HK-2 (cell line): ENCODE measurements around the gene STT3B.
A peak's percentile ranks its signal among the peaks of the same experiment; 100 is the strongest.
"Not testable (repeated sequence)": the region's sequence is repeated elsewhere in the genome, so short reads cannot be mapped to it uniquely, and the experiment has no call there.

Source experiments
- DNase-seq: peaks from one replicate; pipeline ENCODE4 v3.0.0-alpha.2; 2018; ENCODE audit not compliant: unreplicated experiment

Gene STT3B

GRCh38 chr3:31532587-31533168 lies at the start of gene STT3B:
STT3B (plus strand) TSS chr3:31532925; CDS start chr3:31532999, 74 bp downstream.
- peak; percentile 75 for DNase-seq

GRCh38 chr3:31483776-31484175 lies 48.9 kb upstream of the STT3B start:
- DNase-seq: no peak

GRCh38 chr3:31485196-31485595 lies 47.5 kb upstream of the STT3B start:
- DNase-seq: no peak

GRCh38 chr3:31486865-31487533 lies 45.7 kb upstream of the STT3B start:
- DNase-seq: no peak

GRCh38 chr3:31488475-31489017 lies 44.2 kb upstream of the STT3B start:
- no peak for DNase-seq

- no peak for DNase-seq
Observed at GRCh38 chr3:31490502-31490901, 42.2 kb upstream of the STT3B start.

- DNase-seq: no peak
Observed at GRCh38 chr3:31491660-31492059, 41.1 kb upstream of the STT3B start.

- no peak for DNase-seq
Observed at GRCh38 chr3:31493149-31493548, 39.6 kb upstream of the STT3B start.

GRCh38 chr3:31495971-31496665 lies 36.6 kb upstream of the STT3B start:
- no peak for DNase-seq

GRCh38 chr3:31498791-31499190 lies 33.9 kb upstream of the STT3B start:
- no peak for DNase-seq

GRCh38 chr3:31499281-31499680 lies 33.4 kb upstream of the STT3B start:
- DNase-seq: no peak

- DNase-seq: no peak
Observed at GRCh38 chr3:31502803-31503221, 29.9 kb upstream of the STT3B start.

- no peak for DNase-seq
Observed at GRCh38 chr3:31503456-31503855, 29.3 kb upstream of the STT3B start.

- DNase-seq: no peak
Observed at GRCh38 chr3:31504230-31504629, 28.5 kb upstream of the STT3B start.

- DNase-seq: no peak
Observed at GRCh38 chr3:31505371-31506048, 27.2 kb upstream of the STT3B start.

GRCh38 chr3:31506515-31506914 lies 26.2 kb upstream of the STT3B start:
- DNase-seq: not testable (repeated sequence)

GRCh38 chr3:31508452-31509146 lies 24.1 kb upstream of the STT3B start:
- no peak for DNase-seq

- no peak for DNase-seq
Observed at GRCh38 chr3:31509147-31509728, 23.5 kb upstream of the STT3B start.

- DNase-seq: no peak
Observed at GRCh38 chr3:31514570-31514969, 18.2 kb upstream of the STT3B start.

- no peak for DNase-seq
Observed at GRCh38 chr3:31515486-31516284, 17.0 kb upstream of the STT3B start.
